HEK293 (cell line): ENCODE data around the gene ZSCAN1.

Source experiments
- REST ChIP-seq: fragments of 450-650 bp; formaldehyde crosslinking; IDR thresholded peaks from 2 replicates; pipeline ENCODE4 v1.5.1; 2016; ENCODE audit warnings: missing biosample characterization, missing genetic modification characterization
- YY1 ChIP-seq: fragments of 450-650 bp; formaldehyde crosslinking; IDR thresholded peaks from 2 replicates; pipeline ENCODE4 v1.5.1; 2018; ENCODE audit warnings: missing biosample characterization, missing genetic modification characterization

GRCh38 chr19:57992841-57993240 is 41.0 kb upstream of the ZSCAN1 start:
- TF ChIP-seq YY1 (tag by site-specific recombination) (no peak), REST (no peak)
